ENCODE data around the gene GIPC2.

GIPC2 gene

DNA sequence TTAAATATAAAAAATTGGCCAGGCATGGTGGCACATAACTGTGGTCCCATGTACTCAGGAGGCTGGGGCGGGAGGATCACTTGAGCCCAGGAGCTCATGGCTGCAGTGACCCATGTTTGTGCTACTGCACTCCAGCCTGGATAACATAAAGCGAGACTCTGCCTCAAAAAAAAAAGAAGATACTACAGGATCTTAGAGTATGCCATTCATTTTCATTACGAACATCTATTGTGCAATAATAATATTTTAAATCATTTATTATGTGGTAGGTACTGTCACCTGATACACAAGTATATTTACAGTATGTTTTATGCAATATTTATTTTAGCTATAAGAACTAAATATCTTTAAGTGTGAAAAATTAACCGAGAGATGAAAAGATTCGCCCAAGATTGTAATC lies 9.3 kb upstream of the GIPC2 start:
- Histone ChIP-seq H3K36me3 (ENCODE audit: insufficient read depth, low read length) (no peaks in the 10 kb centered on the region), H3K4me1 (ENCODE audit: control insufficient read depth, insufficient read depth, low read length, unreplicated experiment) (peaks cover 22% of the 10 kb centered on the region), H2AFZ (ENCODE audit: low read length, unreplicated experiment) (no peak overlapping the region), H3K27ac (ENCODE audit: low read depth, low read length) (no peak overlapping the region), H3K4me3 (ENCODE audit: low read depth, low read length) (no peak overlapping the region), H3K27me3 (ENCODE audit: insufficient read depth, low read length) (no peaks in the 10 kb centered on the region), H3K79me2 (ENCODE audit: control insufficient read depth, insufficient read depth, low read length, unreplicated experiment) (no peaks in the 10 kb centered on the region)

DNA sequence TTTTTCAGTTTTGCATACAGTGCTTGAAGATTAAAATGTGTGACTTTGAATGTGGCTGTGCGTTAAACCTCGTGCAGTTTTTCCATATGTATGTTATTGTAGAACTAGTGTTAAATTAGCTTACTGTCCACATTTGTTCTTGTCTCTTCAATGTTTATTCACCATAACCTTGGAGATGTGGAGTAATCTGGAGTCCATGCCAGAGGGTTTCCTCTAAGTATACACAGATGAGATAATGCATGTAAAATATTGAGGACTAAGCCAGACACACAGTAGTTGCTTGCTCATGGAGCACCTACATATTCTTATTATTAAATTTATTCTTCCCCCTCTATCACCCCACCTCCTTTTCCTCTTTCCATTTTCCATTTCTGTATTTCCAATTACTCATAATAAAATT lies 7.7 kb upstream of the GIPC2 start:
- H3K4me3 ChIP-seq (ENCODE audit: low read depth, low read length) = peak overlapping the region; percentile 35; the same call in 1 of the 2 replicates
- no peak overlapping the region for H2AFZ ChIP-seq (ENCODE audit: low read length, unreplicated experiment)
- H3K79me2 ChIP-seq (ENCODE audit: control insufficient read depth, insufficient read depth, low read length, unreplicated experiment) = no peaks in the 10 kb centered on the region
- H3K4me1 ChIP-seq (ENCODE audit: control insufficient read depth, insufficient read depth, low read length, unreplicated experiment) = peaks cover 19% of the 10 kb centered on the region
- H3K27me3 ChIP-seq (ENCODE audit: insufficient read depth, low read length) = no peaks in the 10 kb centered on the region
- H3K36me3 ChIP-seq (ENCODE audit: insufficient read depth, low read length) = no peaks in the 10 kb centered on the region
- peak overlapping the region; percentile 76 for H3K27ac ChIP-seq (ENCODE audit: low read depth, low read length)

GRCh38 chr1:78038491-78038939 lies 7.3 kb upstream of the GIPC2 start:
- Histone ChIP-seq H3K79me2 (ENCODE audit: control insufficient read depth, insufficient read depth, low read length, unreplicated experiment) (no peaks in the 10 kb centered on the region), H2AFZ (ENCODE audit: low read length, unreplicated experiment) (no peak overlapping the region), H3K4me3 (ENCODE audit: low read depth, low read length) (peak overlapping the region; percentile 35; the same call in 1 of the 2 replicates), H3K27me3 (ENCODE audit: insufficient read depth, low read length) (0 out of 2 replicates have a peak, but pooled peaks cover 2% of the 10 kb centered on the region), H3K4me1 (ENCODE audit: control insufficient read depth, insufficient read depth, low read length, unreplicated experiment) (peaks cover 15% of the 10 kb centered on the region), H3K27ac (ENCODE audit: low read depth, low read length) (peak overlapping the region; percentile 76), H3K36me3 (ENCODE audit: insufficient read depth, low read length) (no peaks in the 10 kb centered on the region)

- no peak overlapping the region for H3K27ac ChIP-seq (ENCODE audit: low read depth, low read length)
- H3K79me2 ChIP-seq (ENCODE audit: control insufficient read depth, insufficient read depth, low read length, unreplicated experiment) = no peaks in the 10 kb centered on the region
- H3K36me3 ChIP-seq (ENCODE audit: insufficient read depth, low read length) = no peaks in the 10 kb centered on the region
- peaks cover 15% of the 10 kb centered on the region for H3K4me1 ChIP-seq (ENCODE audit: control insufficient read depth, insufficient read depth, low read length, unreplicated experiment)
- peak overlapping the region; percentile 33; the same call in 1 of the 2 replicates for H3K4me3 ChIP-seq (ENCODE audit: low read depth, low read length)
- H3K27me3 ChIP-seq (ENCODE audit: insufficient read depth, low read length) = peaks cover 14% of the 10 kb centered on the region
- peak overlapping the region; percentile 65 for H2AFZ ChIP-seq (ENCODE audit: low read length, unreplicated experiment)
These were observed 5.2 kb upstream of the GIPC2 start for GRCh38 chr1:78040484-78041089.

GRCh38 chr1:78043436-78043835 lies 2.3 kb upstream of the GIPC2 start:
- no peak overlapping the region for H2AFZ ChIP-seq (ENCODE audit: low read length, unreplicated experiment)
- H3K4me3 ChIP-seq (ENCODE audit: low read depth, low read length) = no peak overlapping the region
- no peak overlapping the region for H3K27ac ChIP-seq (ENCODE audit: low read depth, low read length)
- no peaks in the 10 kb centered on the region for H3K36me3 ChIP-seq (ENCODE audit: insufficient read depth, low read length)
- peaks cover 31% of the 10 kb centered on the region for H3K27me3 ChIP-seq (ENCODE audit: insufficient read depth, low read length)
- peaks cover 8% of the 10 kb centered on the region for H3K4me1 ChIP-seq (ENCODE audit: control insufficient read depth, insufficient read depth, low read length, unreplicated experiment)
- H3K79me2 ChIP-seq (ENCODE audit: control insufficient read depth, insufficient read depth, low read length, unreplicated experiment) = no peaks in the 10 kb centered on the region

GRCh38 chr1:78044796-78045562 lies 787 bp upstream of the GIPC2 start:
- no peak overlapping the region for H3K27ac ChIP-seq (ENCODE audit: low read depth, low read length)
- H3K27me3 ChIP-seq (ENCODE audit: insufficient read depth, low read length) = peaks cover 31% of the 10 kb centered on the region
- H3K4me3 ChIP-seq (ENCODE audit: low read depth, low read length) = peak overlapping the region; percentile 82
- no peak overlapping the region for H2AFZ ChIP-seq (ENCODE audit: low read length, unreplicated experiment)
- H3K79me2 ChIP-seq (ENCODE audit: control insufficient read depth, insufficient read depth, low read length, unreplicated experiment) = no peaks in the 10 kb centered on the region
- H3K36me3 ChIP-seq (ENCODE audit: insufficient read depth, low read length) = no peaks in the 10 kb centered on the region
- no peaks in the 10 kb centered on the region for H3K4me1 ChIP-seq (ENCODE audit: control insufficient read depth, insufficient read depth, low read length, unreplicated experiment)

DNA sequence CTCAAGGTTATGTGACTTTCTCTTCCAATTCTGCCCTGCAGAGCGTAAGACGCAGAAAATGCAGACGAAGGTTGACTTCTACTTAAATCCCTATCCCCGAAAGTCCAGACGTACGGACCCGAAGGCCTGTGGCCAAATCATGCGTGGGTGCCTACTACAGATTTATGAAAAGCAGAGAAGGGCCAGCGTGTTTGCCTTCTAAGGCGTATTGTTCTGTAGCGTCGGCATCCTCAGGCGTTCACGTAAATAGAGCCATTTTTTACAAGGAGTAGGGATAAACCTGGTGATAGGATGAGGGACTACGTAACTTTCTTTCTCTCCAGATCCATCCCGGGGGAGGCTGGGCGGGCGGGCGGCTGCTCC lies 222 bp upstream of the GIPC2 start:
- peaks cover 31% of the 10 kb centered on the region for H3K27me3 ChIP-seq (ENCODE audit: insufficient read depth, low read length)
- no peaks in the 10 kb centered on the region for H3K4me1 ChIP-seq (ENCODE audit: control insufficient read depth, insufficient read depth, low read length, unreplicated experiment)
- peak overlapping the region; percentile 82 for H3K4me3 ChIP-seq (ENCODE audit: low read depth, low read length)
- H3K27ac ChIP-seq (ENCODE audit: low read depth, low read length) = no peak overlapping the region
- H3K36me3 ChIP-seq (ENCODE audit: insufficient read depth, low read length) = no peaks in the 10 kb centered on the region
- peak overlapping the region; percentile 77 for H2AFZ ChIP-seq (ENCODE audit: low read length, unreplicated experiment)
- no peaks in the 10 kb centered on the region for H3K79me2 ChIP-seq (ENCODE audit: control insufficient read depth, insufficient read depth, low read length, unreplicated experiment)

DNA sequence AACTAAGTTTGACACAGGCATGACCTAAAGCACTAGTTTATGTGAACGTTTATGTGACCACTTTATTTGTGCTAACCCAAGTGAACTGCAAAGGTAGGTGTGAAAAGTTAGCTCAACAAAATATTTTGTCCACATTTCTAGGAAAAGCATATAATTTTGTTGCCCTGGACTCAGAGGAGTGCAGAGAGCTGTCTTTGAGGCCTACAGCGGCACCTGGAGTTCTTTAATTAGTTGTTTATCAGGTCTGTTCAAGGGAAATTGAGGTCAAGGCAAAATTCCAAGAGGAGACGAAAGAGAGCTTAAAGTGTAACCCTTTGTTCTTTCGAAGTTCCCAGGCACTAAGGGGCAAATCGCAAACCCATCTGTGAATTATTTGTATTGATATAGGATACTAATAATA lies 1.3 kb downstream of the GIPC2 start:
- no peak overlapping the region for H3K27ac ChIP-seq (ENCODE audit: low read depth, low read length)
- H2AFZ ChIP-seq (ENCODE audit: low read length, unreplicated experiment) = no peak overlapping the region
- no peaks in the 10 kb centered on the region for H3K36me3 ChIP-seq (ENCODE audit: insufficient read depth, low read length)
- H3K27me3 ChIP-seq (ENCODE audit: insufficient read depth, low read length) = peaks cover 31% of the 10 kb centered on the region
- no peaks in the 10 kb centered on the region for H3K4me1 ChIP-seq (ENCODE audit: control insufficient read depth, insufficient read depth, low read length, unreplicated experiment)
- H3K4me3 ChIP-seq (ENCODE audit: low read depth, low read length) = peak overlapping the region; percentile 82; the same call in 1 of the 2 replicates
- no peaks in the 10 kb centered on the region for H3K79me2 ChIP-seq (ENCODE audit: control insufficient read depth, insufficient read depth, low read length, unreplicated experiment)

DNA sequence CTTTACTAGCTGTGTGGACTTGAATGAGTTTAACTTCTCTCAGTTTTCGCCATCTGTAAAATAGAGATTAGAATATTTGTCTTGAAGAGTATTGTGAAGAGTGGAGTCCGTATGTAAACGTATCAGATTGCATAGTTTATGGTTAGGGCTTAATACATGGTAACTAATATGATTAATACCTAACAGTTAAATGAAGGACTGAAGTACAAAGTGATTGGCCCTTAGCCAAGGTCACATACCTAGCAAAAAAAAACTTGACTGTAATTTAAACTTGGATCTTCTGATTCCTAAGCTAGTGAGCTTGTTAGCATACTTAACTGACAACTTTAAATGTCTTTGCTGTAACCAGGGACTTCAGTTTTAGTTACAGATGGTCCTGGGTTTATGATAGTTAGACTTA lies 1.9 kb downstream of the GIPC2 start:
- Histone ChIP-seq H3K27me3 (ENCODE audit: insufficient read depth, low read length) (peaks cover 31% of the 10 kb centered on the region), H3K79me2 (ENCODE audit: control insufficient read depth, insufficient read depth, low read length, unreplicated experiment) (no peaks in the 10 kb centered on the region), H3K4me3 (ENCODE audit: low read depth, low read length) (no peak overlapping the region), H2AFZ (ENCODE audit: low read length, unreplicated experiment) (no peak overlapping the region), H3K4me1 (ENCODE audit: control insufficient read depth, insufficient read depth, low read length, unreplicated experiment) (no peaks in the 10 kb centered on the region), H3K27ac (ENCODE audit: low read depth, low read length) (no peak overlapping the region), H3K36me3 (ENCODE audit: insufficient read depth, low read length) (no peaks in the 10 kb centered on the region)

GRCh38 chr1:78048446-78048845 lies 2.7 kb downstream of the GIPC2 start:
- Histone ChIP-seq H3K27ac (ENCODE audit: low read depth, low read length) (no peak overlapping the region), H3K27me3 (ENCODE audit: insufficient read depth, low read length) (peaks cover 29% of the 10 kb centered on the region)

DNA sequence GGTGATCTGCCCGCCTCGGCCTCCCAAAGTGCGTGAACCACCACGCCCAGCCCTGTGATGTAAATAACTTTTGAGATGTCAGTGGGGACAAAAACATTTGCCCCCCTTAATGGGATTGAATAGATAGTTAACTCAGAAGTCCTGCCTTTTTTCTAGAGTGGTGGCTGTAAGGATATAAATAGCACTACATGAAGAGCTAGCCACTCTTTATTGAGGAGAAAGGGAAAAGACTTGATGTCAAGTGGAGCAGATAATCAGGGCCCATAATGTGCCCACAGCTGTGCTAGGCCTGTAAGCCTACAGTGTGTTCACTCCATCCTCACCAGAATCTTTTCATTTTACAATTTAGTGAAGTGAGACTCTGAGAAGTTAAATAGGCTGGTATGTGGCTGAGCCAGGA lies 3.6 kb downstream of the GIPC2 start:
- no peak overlapping the region for H3K27ac ChIP-seq (ENCODE audit: low read depth, low read length)
- H2AFZ ChIP-seq (ENCODE audit: low read length, unreplicated experiment) = no peak overlapping the region
- no peaks in the 10 kb centered on the region for H3K79me2 ChIP-seq (ENCODE audit: control insufficient read depth, insufficient read depth, low read length, unreplicated experiment)
- no peaks in the 10 kb centered on the region for H3K36me3 ChIP-seq (ENCODE audit: insufficient read depth, low read length)
- H3K27me3 ChIP-seq (ENCODE audit: insufficient read depth, low read length) = peaks cover 28% of the 10 kb centered on the region
- no peak overlapping the region for H3K4me3 ChIP-seq (ENCODE audit: low read depth, low read length)
- peaks cover under 1% of the 10 kb centered on the region for H3K4me1 ChIP-seq (ENCODE audit: control insufficient read depth, insufficient read depth, low read length, unreplicated experiment)

More at GRCh38 chr1:78048446-78048845, 2.7 kb downstream of the GIPC2 start:
- Histone ChIP-seq H3K4me3 (ENCODE audit: low read depth, low read length) (no peak overlapping the region), H2AFZ (ENCODE audit: low read length, unreplicated experiment) (no peak overlapping the region), H3K79me2 (ENCODE audit: control insufficient read depth, insufficient read depth, low read length, unreplicated experiment) (no peaks in the 10 kb centered on the region), H3K4me1 (ENCODE audit: control insufficient read depth, insufficient read depth, low read length, unreplicated experiment) (no peaks in the 10 kb centered on the region), H3K36me3 (ENCODE audit: insufficient read depth, low read length) (no peaks in the 10 kb centered on the region)

Measured in ACC112 (cell line).